ENCODE data around the gene ZMYND10. TPM values are rescaled to one million over a fixed set of nuclear protein-coding genes. Genes with fewer than 3 reads are reported as not detected.

The ZMYND10 gene
- total RNA-seq, 1 donor from 2014 or later, result 0.39 TPM

DNA sequence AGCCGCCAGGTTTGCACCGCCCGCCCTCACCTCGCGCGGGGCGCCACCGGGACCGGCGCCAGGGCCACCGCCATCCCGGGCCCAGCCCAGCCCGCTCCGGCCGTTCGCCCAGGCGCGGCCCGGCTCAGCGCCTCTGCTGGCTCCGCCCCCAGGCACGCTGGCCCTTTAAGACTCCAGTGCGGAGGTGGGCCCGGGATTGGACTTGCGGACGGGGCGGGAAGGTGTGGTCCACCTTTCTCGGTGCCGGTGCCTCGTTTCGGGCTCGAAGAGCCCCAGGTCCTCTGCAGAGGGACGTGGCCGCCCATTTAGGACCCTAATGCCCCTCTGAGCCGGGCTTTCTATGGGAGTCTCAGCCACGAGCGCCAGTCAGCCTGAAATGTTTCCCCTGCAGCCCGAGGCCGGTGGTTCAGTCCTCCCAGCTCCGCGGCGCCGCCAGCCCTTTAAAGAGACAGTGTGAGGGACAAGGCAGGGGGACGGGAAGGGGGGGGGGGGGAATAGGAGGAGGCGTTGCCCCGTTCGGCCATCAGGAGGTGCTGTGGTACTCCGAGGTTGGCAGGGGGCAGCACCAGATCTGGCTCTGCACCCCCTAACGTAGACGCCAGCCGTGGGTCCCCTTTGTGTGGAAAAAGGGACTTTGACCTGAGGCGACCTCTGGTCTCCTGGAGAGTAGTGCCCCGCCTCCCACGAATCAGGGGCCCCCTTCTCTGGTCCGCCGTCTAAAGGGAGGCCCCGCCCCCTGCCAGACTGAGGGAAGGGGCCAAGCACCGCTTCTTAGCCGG, 24.0 kb downstream of the ZMYND10 start:
- H3K9me3 ChIP-seq (ENCODE audit: insufficient read depth, low read depth, low read length), result no peaks in the 10 kb centered on the region
- Mint-ChIP-seq H3K27me3 (ENCODE audit: low read depth, unreplicated experiment) (no peaks in the 10 kb centered on the region), H3K27ac (ENCODE audit: unreplicated experiment) (peak overlapping the region; percentile 98), H3K4me3 (ENCODE audit: unreplicated experiment) (peak overlapping the region; percentile 85), H3K36me3 (ENCODE audit: low read depth, unreplicated experiment) (peaks cover 15% of the 10 kb centered on the region), H3K4me1 (ENCODE audit: low read depth, unreplicated experiment) (peaks cover 18% of the 10 kb centered on the region), H3K9me3 (ENCODE audit: unreplicated experiment) (no peaks in the 10 kb centered on the region)
- peak overlapping the region; percentile 93 for H3K4me2 ChIP-seq (ENCODE audit: low read length)
- H3K27me3 ChIP-seq (ENCODE audit: insufficient read depth, low read length), result no peaks in the 10 kb centered on the region
- TF ChIP-seq EZH2 (IDR thresholded peaks at IDR 0.05; ENCODE audit: insufficient read depth, low read length), result no peak
- TF ChIP-seq, protein P1, sequence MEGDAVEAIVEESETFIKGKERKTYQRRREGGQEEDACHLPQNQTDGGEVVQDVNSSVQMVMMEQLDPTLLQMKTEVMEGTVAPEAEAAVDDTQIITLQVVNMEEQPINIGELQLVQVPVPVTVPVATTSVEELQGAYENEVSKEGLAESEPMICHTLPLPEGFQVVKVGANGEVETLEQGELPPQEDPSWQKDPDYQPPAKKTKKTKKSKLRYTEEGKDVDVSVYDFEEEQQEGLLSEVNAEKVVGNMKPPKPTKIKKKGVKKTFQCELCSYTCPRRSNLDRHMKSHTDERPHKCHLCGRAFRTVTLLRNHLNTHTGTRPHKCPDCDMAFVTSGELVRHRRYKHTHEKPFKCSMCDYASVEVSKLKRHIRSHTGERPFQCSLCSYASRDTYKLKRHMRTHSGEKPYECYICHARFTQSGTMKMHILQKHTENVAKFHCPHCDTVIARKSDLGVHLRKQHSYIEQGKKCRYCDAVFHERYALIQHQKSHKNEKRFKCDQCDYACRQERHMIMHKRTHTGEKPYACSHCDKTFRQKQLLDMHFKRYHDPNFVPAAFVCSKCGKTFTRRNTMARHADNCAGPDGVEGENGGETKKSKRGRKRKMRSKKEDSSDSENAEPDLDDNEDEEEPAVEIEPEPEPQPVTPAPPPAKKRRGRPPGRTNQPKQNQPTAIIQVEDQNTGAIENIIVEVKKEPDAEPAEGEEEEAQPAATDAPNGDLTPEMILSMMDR (IDR thresholded peaks at IDR 0.05; ENCODE audit: insufficient read depth, low read depth, low read length), result peak; percentile 7
- peaks cover 43% of the 10 kb centered on the region for H3K79me2 ChIP-seq (ENCODE audit: insufficient read depth, low read length)
- peak overlapping the region; percentile 95 for H3K4me3 ChIP-seq (ENCODE audit: insufficient read depth, low read depth, low read length)
- peak overlapping the region; percentile 100 for H3K27ac ChIP-seq (ENCODE audit: low read depth, low read length)
- peak overlapping the region; percentile 96 for H3K9ac ChIP-seq (ENCODE audit: low read length)
- DNase-seq (ENCODE audit: low read depth) (peak; percentile 79), FAIRE-seq (no peak)
- peaks cover 13% of the 10 kb centered on the region for H3K36me3 ChIP-seq (ENCODE audit: insufficient read depth, low read length)
- peaks cover 26% of the 10 kb centered on the region for H3K4me1 ChIP-seq (ENCODE audit: insufficient read depth, low read length)
- H2AFZ ChIP-seq (ENCODE audit: low read depth, low read length), result peak overlapping the region; percentile 92
- H4K20me1 ChIP-seq (ENCODE audit: insufficient read depth, low read length), result peaks cover 41% of the 10 kb centered on the region

- Histone ChIP-seq H3K27me3 (ENCODE audit: insufficient read depth, low read length) (no peaks in the 10 kb centered on the region), H3K9me3 (ENCODE audit: insufficient read depth, low read depth, low read length) (no peaks in the 10 kb centered on the region), H3K79me2 (ENCODE audit: insufficient read depth, low read length) (peaks cover 41% of the 10 kb centered on the region), H4K20me1 (ENCODE audit: insufficient read depth, low read length) (peaks cover 46% of the 10 kb centered on the region), H3K9ac (ENCODE audit: low read length) (peak overlapping the region; percentile 96), H3K4me2 (ENCODE audit: low read length) (peak overlapping the region; percentile 93), H3K27ac (ENCODE audit: low read depth, low read length) (peak overlapping the region; percentile 100), H3K4me3 (ENCODE audit: insufficient read depth, low read depth, low read length) (peak overlapping the region; percentile 95), H3K4me1 (ENCODE audit: insufficient read depth, low read length) (peaks cover 29% of the 10 kb centered on the region), H2AFZ (ENCODE audit: low read depth, low read length) (peak overlapping the region; percentile 92), H3K36me3 (ENCODE audit: insufficient read depth, low read length) (peaks cover 13% of the 10 kb centered on the region)
- Mint-ChIP-seq H3K36me3 (ENCODE audit: low read depth, unreplicated experiment) (peaks cover 18% of the 10 kb centered on the region), H3K27ac (ENCODE audit: unreplicated experiment) (peak overlapping the region; percentile 96), H3K9me3 (ENCODE audit: unreplicated experiment) (no peaks in the 10 kb centered on the region), H3K4me3 (ENCODE audit: unreplicated experiment) (peak overlapping the region; percentile 93), H3K4me1 (ENCODE audit: low read depth, unreplicated experiment) (peaks cover 23% of the 10 kb centered on the region), H3K27me3 (ENCODE audit: low read depth, unreplicated experiment) (no peaks in the 10 kb centered on the region)
- DNase-seq (ENCODE audit: low read depth), result peak; percentile 36
- FAIRE-seq, result no peak
- no peak for TF ChIP-seq EZH2 (IDR thresholded peaks at IDR 0.05; ENCODE audit: insufficient read depth, low read length)
- TF ChIP-seq, protein P1 (IDR thresholded peaks at IDR 0.05; ENCODE audit: insufficient read depth, low read depth, low read length), result no peak
Observed at GRCh38 chr3:50320853-50321335, 24.6 kb downstream of the ZMYND10 start.

All from astrocyte (in vitro differentiated cells and primary cell).